ENCODE results near the gene REPS2.

REPS2 gene

DNA sequence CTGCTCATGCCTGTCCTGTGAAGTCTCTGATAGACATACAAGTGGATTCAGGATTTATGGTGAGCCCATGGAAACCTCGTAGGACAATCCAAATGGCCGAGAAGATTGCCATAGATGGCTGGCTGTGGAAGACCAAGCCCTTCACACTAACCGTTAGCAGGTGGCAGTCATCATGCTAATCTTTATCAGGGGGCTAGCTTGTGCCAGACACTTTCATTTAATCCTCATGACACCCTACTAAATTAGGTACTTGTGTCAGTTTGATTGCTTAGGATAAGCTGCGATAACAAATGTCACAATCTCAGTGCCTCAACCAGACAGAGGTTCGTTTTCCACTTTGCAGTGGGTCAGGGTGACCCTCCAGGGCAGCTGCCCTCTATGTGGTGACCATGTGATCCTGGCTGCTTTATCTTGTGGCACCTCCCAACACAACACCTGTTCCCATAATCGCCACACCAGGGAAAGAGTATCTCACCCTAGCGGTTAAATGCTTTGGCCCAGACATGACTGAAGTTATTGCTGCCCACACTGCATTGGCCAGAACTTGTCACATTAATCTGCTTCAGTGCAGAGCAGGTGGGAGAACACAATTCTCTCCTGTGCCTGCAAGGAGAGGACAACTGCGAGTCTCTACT is 60.8 kb downstream of the REPS2 start:
- no peak for DNase-seq

- no peak for DNase-seq
These were observed 63.6 kb downstream of the REPS2 start for GRCh38 chrX:17009856-17010625.

DNA sequence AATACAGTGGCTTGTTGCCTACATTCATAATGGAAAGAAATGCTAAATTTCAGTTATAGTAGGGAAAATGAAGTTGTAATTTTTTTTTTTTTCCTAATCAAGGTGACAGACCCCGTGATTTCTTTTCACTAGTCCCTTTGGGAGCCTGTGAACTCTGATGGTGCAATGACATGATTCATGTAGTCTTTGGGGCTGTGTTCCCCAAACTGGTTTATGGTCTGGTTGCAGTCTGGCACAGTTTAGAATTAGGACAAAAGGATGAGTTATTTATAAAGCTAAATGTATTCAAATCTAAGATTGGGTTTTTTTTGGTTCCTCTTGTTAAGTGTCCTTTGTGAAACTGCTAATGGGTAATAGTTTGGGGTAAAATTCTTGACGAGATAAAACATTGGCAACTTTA is 66.0 kb downstream of the REPS2 start:
- DNase-seq = no peak

DNA sequence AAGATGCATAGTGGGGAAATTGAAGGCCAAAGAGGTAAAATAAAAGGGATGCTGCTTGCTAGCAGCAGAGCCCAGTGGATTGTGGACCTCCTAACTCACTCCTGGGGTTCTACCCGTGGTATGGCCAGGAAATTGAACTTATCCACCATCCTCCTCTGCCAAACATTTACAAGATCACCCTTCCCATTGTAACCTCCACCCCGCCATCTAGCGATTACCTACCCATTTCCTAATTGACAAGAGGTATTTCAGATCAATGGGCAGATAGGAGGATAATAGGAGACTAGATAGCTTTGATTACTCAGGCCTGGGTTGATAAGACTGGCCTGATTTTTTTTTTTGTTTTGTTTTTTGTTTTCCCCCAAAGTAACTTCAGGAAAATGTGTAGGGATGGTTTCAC is 67.8 kb downstream of the REPS2 start:
- no peak for DNase-seq

- no peak for DNase-seq
These were observed 70.7 kb downstream of the REPS2 start for GRCh38 chrX:17017134-17017533.

DNA sequence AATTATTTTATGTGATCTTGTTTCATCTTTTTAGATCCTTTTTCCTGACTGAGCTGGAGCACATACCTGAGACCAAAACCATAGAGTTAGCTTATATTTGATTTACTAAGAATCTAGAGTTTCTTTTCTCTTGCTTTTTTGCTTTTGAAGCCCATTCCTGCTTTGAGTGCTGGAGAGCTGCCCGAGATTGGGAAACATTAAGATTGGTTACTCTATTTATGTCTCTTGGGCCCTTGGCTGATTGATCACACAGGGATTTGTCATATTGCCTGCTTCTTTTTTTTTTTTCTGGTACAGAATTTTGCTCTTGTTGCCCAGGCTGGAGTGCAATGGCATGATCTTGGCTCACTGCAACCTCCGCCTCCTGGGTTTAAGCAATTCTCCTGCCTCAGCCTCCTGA is 73.9 kb downstream of the REPS2 start:
- no peak for DNase-seq

- DNase-seq = no peak
These were observed 74.7 kb downstream of the REPS2 start for GRCh38 chrX:17020851-17021821.

- no peak for DNase-seq
These were observed 75.6 kb downstream of the REPS2 start for GRCh38 chrX:17021851-17022604.

DNA sequence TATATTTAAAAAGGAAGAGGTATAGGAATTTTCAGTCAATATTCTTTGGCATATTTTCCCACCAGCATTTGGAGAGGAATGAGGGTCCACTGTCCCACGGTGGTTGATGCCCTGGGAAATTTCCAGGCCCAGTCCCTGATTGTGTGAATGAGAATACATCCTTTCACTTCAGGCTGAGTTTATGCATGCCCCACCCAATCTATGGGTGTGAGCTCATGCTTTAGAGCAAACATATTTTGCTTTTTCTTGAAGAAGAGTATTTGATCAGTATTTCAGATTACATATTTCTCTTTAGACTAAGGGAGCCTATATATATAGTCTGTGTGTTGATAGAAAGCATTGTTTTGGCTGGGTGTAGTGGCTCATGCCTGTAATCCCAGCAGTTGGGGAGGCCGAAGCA is 77.2 kb downstream of the REPS2 start:
- DNase-seq = no peak

DNA sequence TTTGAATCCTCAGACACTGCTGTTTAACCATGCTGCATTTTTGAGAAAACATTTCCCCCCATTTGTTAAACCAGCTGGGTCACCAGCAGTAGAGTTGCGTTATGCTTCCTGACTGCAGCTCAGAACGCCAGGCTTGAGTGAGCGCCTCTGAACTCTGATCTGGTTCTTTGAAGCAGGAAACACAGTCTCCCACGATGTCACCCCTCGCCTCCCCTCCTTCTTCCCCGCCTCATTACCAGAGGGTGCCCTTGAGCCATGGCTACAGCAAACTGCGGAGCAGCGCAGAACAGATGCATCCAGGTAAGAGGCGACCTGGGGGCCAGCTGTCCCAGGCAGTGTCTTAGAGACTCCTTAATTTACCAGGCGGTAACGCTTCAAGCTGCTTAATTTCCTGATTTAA is 78.4 kb downstream of the REPS2 start:
- DNase-seq = no peak

GRCh38 chrX:17025621-17026302 is 79.3 kb downstream of the REPS2 start:
- DNase-seq = no peak

DNA sequence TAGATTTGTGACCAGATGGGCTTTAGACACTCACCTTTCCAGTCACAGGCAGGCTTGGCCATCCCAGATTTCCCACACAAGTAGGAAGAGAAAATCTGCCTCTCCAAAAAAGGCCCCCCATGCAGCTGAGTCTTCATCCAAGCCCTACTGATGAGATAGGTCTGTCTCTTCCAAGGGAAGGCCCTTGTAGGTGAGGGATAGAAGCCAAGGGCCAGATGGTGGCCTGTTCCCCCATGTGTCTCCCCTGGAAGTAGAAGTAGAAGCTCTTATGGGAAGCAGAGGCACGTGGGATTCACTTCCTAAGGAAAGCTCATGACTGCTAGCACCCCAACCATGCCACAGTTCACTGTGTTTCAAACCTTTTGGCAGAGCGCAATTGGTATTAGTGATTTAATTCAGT is 81.5 kb downstream of the REPS2 start:
- DNase-seq = no peak

- no peak for DNase-seq
These were observed 81.9 kb downstream of the REPS2 start for GRCh38 chrX:17028356-17028755.

GRCh38 chrX:17030092-17030491 is 83.6 kb downstream of the REPS2 start:
- no peak for DNase-seq

GRCh38 chrX:17030580-17031270 is 84.3 kb downstream of the REPS2 start:
- DNase-seq = no peak

- no peak for DNase-seq
These were observed 85.4 kb downstream of the REPS2 start for GRCh38 chrX:17031827-17032226.

DNA sequence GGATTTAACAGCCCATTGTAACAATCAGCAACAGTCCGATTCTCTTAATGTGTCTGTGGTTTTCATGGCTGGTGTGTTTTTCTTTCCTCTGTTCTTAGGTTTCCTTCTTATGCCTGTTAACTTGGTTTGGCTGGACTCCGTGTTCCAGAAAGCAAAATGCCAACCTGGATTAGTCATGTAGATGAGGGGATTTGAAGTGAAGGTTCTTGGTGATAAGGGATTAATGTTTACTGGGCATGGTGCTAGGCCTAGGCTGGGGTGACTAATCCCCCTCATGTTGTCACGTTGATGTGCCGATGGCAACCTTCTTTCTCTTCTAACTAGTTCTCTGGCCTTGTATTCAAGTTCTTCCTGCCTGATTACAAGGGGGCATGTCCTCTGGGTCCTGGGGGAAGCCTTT is 85.9 kb downstream of the REPS2 start:
- DNase-seq = no peak

DNA sequence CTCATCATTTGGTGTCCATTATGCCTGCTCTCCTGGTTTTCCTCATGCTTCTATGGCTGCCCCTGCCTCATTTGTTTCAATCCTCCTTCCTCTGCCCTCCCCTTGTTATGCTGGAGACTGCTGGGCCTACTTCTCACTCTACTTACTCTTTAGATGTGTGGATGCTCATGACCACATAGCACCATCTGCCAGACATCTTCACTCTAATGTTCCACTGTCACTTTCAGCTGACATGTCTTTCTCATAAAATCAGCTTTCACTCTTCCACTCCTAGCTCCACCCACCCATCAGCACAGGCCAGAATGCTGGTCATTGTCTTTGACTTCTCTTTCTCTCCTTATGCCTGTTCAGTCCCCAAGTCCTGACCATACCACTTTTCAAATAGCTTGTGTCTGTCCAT is 86.8 kb downstream of the REPS2 start:
- no peak for DNase-seq

- DNase-seq = no peak
These were observed 88.7 kb downstream of the REPS2 start for GRCh38 chrX:17035111-17035510.

DNA sequence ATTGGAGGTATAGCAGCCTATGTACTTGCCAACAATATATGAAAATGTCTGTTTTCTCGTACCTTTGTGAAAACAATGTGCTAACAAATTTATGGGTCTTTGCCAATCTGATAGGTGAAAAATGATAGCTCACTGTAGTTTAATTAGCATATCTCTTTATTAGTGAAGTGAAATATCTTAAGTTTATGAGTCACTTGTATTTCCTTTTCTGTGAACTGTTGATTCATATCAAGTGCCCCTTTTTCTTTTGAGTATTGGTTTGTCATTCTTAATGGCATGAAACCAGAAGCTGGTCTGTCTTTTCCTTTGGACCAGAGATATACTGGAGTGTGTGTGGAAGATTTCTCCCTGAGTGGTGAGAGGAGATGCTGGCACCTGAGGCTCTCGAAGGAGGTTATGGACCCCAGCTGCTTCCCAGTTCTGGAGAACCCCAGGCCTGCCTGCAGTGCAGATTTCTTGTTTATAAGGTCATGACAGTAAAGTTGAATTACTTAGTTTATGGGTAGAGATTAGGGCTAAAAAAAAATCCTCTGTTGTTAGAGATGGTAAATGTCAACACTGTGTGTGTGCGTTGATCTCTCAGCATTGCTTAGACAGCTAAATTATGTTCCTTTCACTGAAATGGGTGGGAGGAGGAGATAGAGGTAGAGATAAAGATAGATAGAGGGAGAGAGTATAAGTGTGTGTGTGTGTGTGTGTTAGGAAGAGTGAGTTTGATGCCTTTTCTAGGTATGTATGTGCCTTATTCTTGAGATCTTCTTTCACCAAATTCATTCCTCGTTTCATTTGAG is 89.9 kb downstream of the REPS2 start:
- no peak for DNase-seq

DNA sequence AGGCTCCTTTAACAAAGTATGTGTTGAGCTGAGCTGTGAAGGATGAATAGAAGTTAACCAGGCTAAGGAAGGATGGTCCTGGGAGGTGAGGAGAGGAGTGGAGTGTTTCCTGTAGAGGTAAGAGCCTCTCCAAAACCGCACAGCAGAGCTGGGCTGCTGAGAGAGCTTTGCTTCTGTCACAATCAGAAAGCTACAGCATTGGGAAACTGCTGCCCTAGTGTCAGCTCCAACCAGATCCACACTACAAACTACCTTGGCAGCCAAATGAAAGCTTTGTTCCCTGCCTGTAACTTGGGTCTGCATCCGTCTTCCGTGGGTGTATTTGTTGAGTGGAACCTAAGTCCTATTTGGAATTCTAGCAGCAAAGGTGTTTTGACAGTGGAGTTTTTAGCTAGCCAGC is 91.8 kb downstream of the REPS2 start:
- DNase-seq = no peak

All from NCI-H2029 (cell line).